Neural crest cell (in vitro differentiated cells): ENCODE results near the gene TMIGD2. TPM values are rescaled to one million over a fixed set of nuclear protein-coding genes. Genes with fewer than 3 reads are reported as not detected.
"Not testable (repeated sequence)": the region's sequence is repeated elsewhere in the genome, so short reads cannot be mapped to it uniquely, and the experiment has no call there.

Experiments
- DNase-seq: peaks from one replicate; pipeline ENCODE4 v3.0.0; 2021; ENCODE audit warnings: low read depth, mixed read lengths, low spot score
- H3K27ac Mint-ChIP-seq: one replicate; pipeline ENCODE4 v1.8.0; 2021; ENCODE audit warnings: mild to moderate bottlenecking, mixed read lengths; ENCODE audit not compliant: unreplicated experiment
- H3K27me3 Mint-ChIP-seq: 2 replicates; pipeline ENCODE4 v1.8.0; 2021; ENCODE audit warnings: low read depth, mild to moderate bottlenecking, mixed read lengths
- H3K36me3 Mint-ChIP-seq: 2 replicates; pipeline ENCODE4 v1.8.0; 2021; ENCODE audit warnings: low read depth, mild to moderate bottlenecking, mixed read lengths
- H3K4me1 Mint-ChIP-seq: 2 replicates; pipeline ENCODE4 v1.8.0; 2021; ENCODE audit warnings: mixed read lengths
- H3K4me3 Mint-ChIP-seq: one replicate; pipeline ENCODE4 v1.8.0; 2021; ENCODE audit warnings: mild to moderate bottlenecking, mixed read lengths
- H3K9me3 Mint-ChIP-seq: 2 replicates; pipeline ENCODE4 v1.8.0; 2021; ENCODE audit warnings: mixed read lengths
- CTCF ChIP-seq: fragments of 200-600 bp; sonication (generic); conservative IDR thresholded peaks from 2 replicates; pipeline ENCODE4 v1.5.0; 2021; ENCODE audit warnings: antibody characterized with exemption, mild to moderate bottlenecking
- total RNA-seq: library from RNA; stranded (reverse); gene quantifications from 2 replicates; pipeline ENCODE4 v1.2.1, GENCODE V29; 2021

TMIGD2 gene
- total RNA-seq, 1 donor from 2014 or later, result not detected

GRCh38 chr19:4279530-4280422 lies 22.4 kb downstream of the TMIGD2 start:
- TF ChIP-seq CTCF, result no peak
- Mint-ChIP-seq H3K36me3 (no peaks in the 10 kb centered on the region), H3K9me3 (no peaks in the 10 kb centered on the region), H3K4me1 (peaks cover 4% of the 10 kb centered on the region), H3K27ac (no peak overlapping the region), H3K27me3 (peaks cover 74% of the 10 kb centered on the region), H3K4me3 (peak overlapping the region; percentile 78)
- DNase-seq, result no peak

- Mint-ChIP-seq H3K4me1 (peaks cover 4% of the 10 kb centered on the region), H3K36me3 (no peaks in the 10 kb centered on the region), H3K27me3 (peaks cover 68% of the 10 kb centered on the region), H3K4me3 (no peak overlapping the region), H3K9me3 (no peaks in the 10 kb centered on the region), H3K27ac (no peak overlapping the region)
- TF ChIP-seq CTCF, result no peak
- no peak for DNase-seq
Measured at GRCh38 chr19:4279267-4279529, 23.0 kb downstream of the TMIGD2 start.

- no peak within 1 kb of the TSS for H3K27ac Mint-ChIP-seq
- no peak for TF ChIP-seq CTCF
- peak; percentile 26 for DNase-seq
- peaks cover 4% of the 10 kb centered on the region for H3K4me1 Mint-ChIP-seq
- H3K36me3 Mint-ChIP-seq, result no peaks in the 10 kb centered on the region
- H3K4me3 Mint-ChIP-seq, result peak within 1 kb of the TSS; percentile 78
- H3K27me3 Mint-ChIP-seq, result peaks cover 64% of the 10 kb centered on the region
- H3K9me3 Mint-ChIP-seq, result no peaks in the 10 kb centered on the region
Measured at GRCh38 chr19:4278419-4279266, 23.5 kb downstream of the TMIGD2 start, which contains the start of gene SHD. Gene SHD, plus strand, starts transcription at chr19:4279266. Its CDS starts 798 bp downstream, at chr19:4280064.

GRCh38 chr19:4278010-4278409 lies 24.2 kb downstream of the TMIGD2 start:
- Mint-ChIP-seq H3K9me3 (no peaks in the 10 kb centered on the region), H3K4me1 (peaks cover 4% of the 10 kb centered on the region), H3K27me3 (peaks cover 58% of the 10 kb centered on the region), H3K4me3 (no peak overlapping the region), H3K27ac (no peak overlapping the region), H3K36me3 (no peaks in the 10 kb centered on the region)
- no peak for DNase-seq
- no peak for TF ChIP-seq CTCF

- no peak for DNase-seq
- Mint-ChIP-seq H3K36me3 (no peaks in the 10 kb centered on the region), H3K4me3 (no peak overlapping the region), H3K4me1 (peaks cover 4% of the 10 kb centered on the region), H3K27me3 (peaks cover 52% of the 10 kb centered on the region), H3K27ac (peak overlapping the region; percentile 43), H3K9me3 (no peaks in the 10 kb centered on the region)
- no peak for TF ChIP-seq CTCF
Measured at GRCh38 chr19:4277191-4277696, 24.9 kb downstream of the TMIGD2 start.

- H3K9me3 Mint-ChIP-seq, H3K27ac Mint-ChIP-seq, DNase-seq, H3K4me1 Mint-ChIP-seq, H3K36me3 Mint-ChIP-seq, H3K4me3 Mint-ChIP-seq: not testable (repeated sequence)
- H3K27me3 Mint-ChIP-seq, result peaks cover 25% of the 10 kb centered on the region
Measured at GRCh38 chr19:4274321-4274686, 27.9 kb downstream of the TMIGD2 start.
